Activated naive CD4-positive, alpha-beta T cell treated with Interleukin-2 at 50 U/mL for 16 hours (primary cell): ENCODE measurements around the gene SLC12A3.
A peak's percentile ranks its signal among the peaks of the same experiment; 100 is the strongest.
"Not testable (repeated sequence)": the region's sequence is repeated elsewhere in the genome, so short reads cannot be mapped to it uniquely, and the experiment has no call there.

ENCODE experiments used
- DNase-seq: peaks from one replicate; pipeline ENCODE4 v3.0.0-alpha.2; 2020

SLC12A3 gene

GRCh38 chr16:56869513-56870275 is 4.7 kb downstream of the SLC12A3 start:
- peak; percentile 40 for DNase-seq

GRCh38 chr16:56870276-56870888 is 5.4 kb downstream of the SLC12A3 start:
- no peak for DNase-seq

- DNase-seq: no peak
These were observed 6.2 kb downstream of the SLC12A3 start for GRCh38 chr16:56871172-56871593.

- DNase-seq: no peak
These were observed 7.9 kb downstream of the SLC12A3 start for GRCh38 chr16:56872863-56873391.

GRCh38 chr16:56874800-56875199 is 9.8 kb downstream of the SLC12A3 start:
- no peak for DNase-seq

- DNase-seq: no peak
These were observed 11.0 kb downstream of the SLC12A3 start for GRCh38 chr16:56876048-56876447.

GRCh38 chr16:56877486-56878182 is 12.6 kb downstream of the SLC12A3 start:
- no peak for DNase-seq

- DNase-seq: no peak
These were observed 13.4 kb downstream of the SLC12A3 start for GRCh38 chr16:56878282-56878854.

- no peak for DNase-seq
These were observed 14.3 kb downstream of the SLC12A3 start for GRCh38 chr16:56879276-56879675.

- no peak for DNase-seq
These were observed 15.2 kb downstream of the SLC12A3 start for GRCh38 chr16:56880176-56880575.

GRCh38 chr16:56880685-56881084 is 15.7 kb downstream of the SLC12A3 start:
- no peak for DNase-seq

- no peak for DNase-seq
These were observed 17.2 kb downstream of the SLC12A3 start for GRCh38 chr16:56882077-56882800.

GRCh38 chr16:56883586-56883985 is 18.6 kb downstream of the SLC12A3 start:
- DNase-seq: no peak

- DNase-seq: no peak
These were observed 19.1 kb downstream of the SLC12A3 start for GRCh38 chr16:56884026-56884582.

- not testable (repeated sequence) for DNase-seq
These were observed 19.9 kb downstream of the SLC12A3 start for GRCh38 chr16:56884929-56885328.

GRCh38 chr16:56885446-56886162 is 20.6 kb downstream of the SLC12A3 start:
- DNase-seq: no peak

GRCh38 chr16:56886296-56886695 is 21.3 kb downstream of the SLC12A3 start:
- DNase-seq: no peak

- DNase-seq: no peak
These were observed 21.8 kb downstream of the SLC12A3 start for GRCh38 chr16:56886826-56887225.

- no peak for DNase-seq
These were observed 23.8 kb downstream of the SLC12A3 start for GRCh38 chr16:56888806-56889205.

GRCh38 chr16:56889206-56889605 is 24.2 kb downstream of the SLC12A3 start:
- DNase-seq: no peak

GRCh38 chr16:56891685-56892084 is 26.7 kb downstream of the SLC12A3 start:
- DNase-seq: no peak

GRCh38 chr16:56892705-56893104 is 27.7 kb downstream of the SLC12A3 start:
- DNase-seq: no peak
